Transverse colon (tissue), 4 donors: ENCODE data around the gene SLC22A14. TPM values are rescaled to one million over a fixed set of nuclear protein-coding genes. Genes with fewer than 3 reads are reported as not detected.

Source experiments
- DNase-seq: peaks from one replicate; pipeline ENCODE4 v3.0.0-alpha.2; 2019
- H3K27ac ChIP-seq, 4 donors: fragments of 200-600 bp; sonication (generic); 2 replicates each; pipeline ENCODE4 v1.5.1; 2016 to 2018; ENCODE audit warnings: inconsistent platforms in 4 of 4
- H3K27me3 ChIP-seq: fragments of 200-600 bp; sonication (generic); 2 replicates; pipeline ENCODE4 v1.5.1; 2017; ENCODE audit warnings: inconsistent platforms
- H3K36me3 ChIP-seq, 4 donors: fragments of 200-600 bp; sonication (generic); 2 replicates each; pipeline ENCODE4 v1.5.1; 2017 to 2019; ENCODE audit warnings: inconsistent platforms in 4 of 4
- H3K4me1 ChIP-seq, 4 donors: fragments of 200-600 bp; sonication (generic); 2 replicates each; pipeline ENCODE4 v1.5.1; 2017 to 2020; ENCODE audit warnings: inconsistent platforms in 4 of 4
- H3K4me3 ChIP-seq, 4 donors: fragments of 200-600 bp; sonication (generic); 1 replicate in 1 of 4; 2 replicates in 3 of 4; pipeline versions ENCODE4 v1.5.1 to v1.6.1; 2017 to 2019; ENCODE audit warnings: inconsistent platforms in 4 of 4
- H3K9me3 ChIP-seq, 2 donors: fragments of 200-600 bp; sonication (generic); 2 replicates each; pipeline ENCODE4 v1.5.1; 2017 to 2019; ENCODE audit warnings: inconsistent platforms in 2 of 2
- CTCF ChIP-seq, 5 experiments: fragments of 200-600 bp in 3 of 5; fragments of 450-650 bp in 2 of 5; sonication (generic) in 3 of 5; IDR thresholded peaks; 1 replicate in 2 of 5; 2 replicates in 3 of 5; pipeline ENCODE4 v1.5.1; 2016 to 2017; ENCODE audit warnings: antibody characterized with exemption in 5 of 5, inconsistent platforms in 3 of 5, mild to moderate bottlenecking in 2 of 5, moderate library complexity in 1 of 5
- EP300 ChIP-seq: sonication (generic); formaldehyde crosslinking; IDR thresholded peaks from one replicate; pipeline ENCODE4 v1.6.1; 2017; ENCODE audit warnings: antibody characterized with exemption, low read depth
- POLR2A ChIP-seq: fragments of 450-650 bp; IDR thresholded peaks from one replicate; pipeline ENCODE4 v1.6.1; 2016; ENCODE audit warnings: antibody characterized with exemption, mild to moderate bottlenecking, moderate library complexity
- POLR2AphosphoS5 ChIP-seq, 3 donors: sonication (generic); formaldehyde crosslinking; IDR thresholded peaks; one replicate each; pipeline ENCODE4 v1.6.1; 2016; ENCODE audit warnings: antibody characterized with exemption in 3 of 3
- WGBS, 2 donors: methylation state at CpG; one replicate each; pipeline ENCODE4 v1.1.5; 2018; ENCODE audit warnings: low coverage in 1 of 2; 5-methylcytosine and 5-hydroxymethylcytosine counted together
- in situ Hi-C, 4 donors: fragments of 200-750 bp; cut with MboI; loops; one replicate each; pipeline versions ENCODE4 v1.15.0 to v1.15.1; 2017; ENCODE audit warnings: low sequenced_read_pairs in 3 of 4, low pct_ligation_motif_present in 1 of 4, low pct_unique_long_range_greater_than_20kb in 1 of 4
- intact Hi-C: fragments of 100-400 bp; cut with DNase I; formaldehyde crosslinking; loops from one replicate; pipeline ENCODE4 v1.15.1; 2023; ENCODE audit warnings: low total_unique reads
- total RNA-seq, 4 donors: library from RNA; depleted of rRNA; stranded (reverse); fragments of >200 nt; gene quantifications; one replicate each; pipeline ENCODE4 v1.1.0, GENCODE V29; 2016

Gene SLC22A14
- total RNA-seq, 4 donors from 2014 or later: 0.48 TPM; not detected in 3

DNA sequence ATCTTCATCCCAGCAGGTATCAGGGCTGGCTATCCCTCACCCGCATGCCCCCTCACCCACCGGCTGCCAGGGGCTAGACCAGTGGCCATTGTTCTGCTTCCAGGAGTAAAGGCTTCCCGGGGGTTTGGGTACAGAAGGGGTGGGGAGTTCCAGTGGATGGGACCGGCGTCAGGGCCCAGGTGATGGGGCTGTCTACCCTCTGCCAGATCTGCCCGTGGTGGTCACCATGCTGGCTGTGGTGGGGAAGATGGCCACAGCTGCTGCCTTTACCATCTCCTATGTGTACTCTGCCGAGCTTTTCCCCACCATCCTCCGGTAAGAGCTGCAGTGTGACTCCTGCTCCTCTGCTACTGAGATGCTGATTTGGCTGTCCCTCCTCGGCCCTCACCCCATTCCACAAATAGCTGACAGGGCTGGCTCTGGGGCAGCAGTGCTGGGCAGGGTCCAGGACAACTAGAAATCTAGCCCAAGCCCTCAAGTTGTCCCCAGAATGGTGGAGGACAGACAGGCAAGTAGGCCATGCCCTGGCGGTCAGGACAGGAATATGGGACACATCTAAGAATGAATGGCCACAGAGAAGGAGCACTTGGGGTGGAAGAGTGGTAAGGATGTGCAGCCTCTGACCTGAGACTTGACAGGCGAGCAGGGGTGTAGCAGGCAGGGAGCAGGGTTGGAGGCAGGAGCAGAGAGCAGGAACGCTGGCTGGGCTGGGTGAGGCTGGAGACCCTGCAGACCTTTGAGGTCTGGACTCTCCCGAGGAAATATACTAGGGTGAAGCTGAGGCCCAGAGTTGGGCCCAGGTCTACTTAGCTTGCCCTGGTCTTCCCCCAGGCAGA lies 5.8 kb upstream of the SLC22A14 start:
- WGBS, 2 donors: 92 to 100% methylated on average over 1 to 13 of the region's 13 CpGs
- Histone ChIP-seq H3K4me1 (no peaks in the 10 kb centered on the region), H3K27ac (no peak overlapping the region), H3K27me3 (no peaks in the 10 kb centered on the region), H3K9me3 (no peaks in the 10 kb centered on the region), H3K36me3 (no peaks in the 10 kb centered on the region), H3K4me3 (no peak overlapping the region)
- no peak for DNase-seq
- TF ChIP-seq POLR2A (no peak), EP300 (no peak), POLR2AphosphoS5 (IDR thresholded peaks at IDR 0.05) (no peak), CTCF (IDR thresholded peaks at IDR 0.05) (no peak)
- intact Hi-C loops (no loop called here), in situ Hi-C loops (no loop called here)

DNA sequence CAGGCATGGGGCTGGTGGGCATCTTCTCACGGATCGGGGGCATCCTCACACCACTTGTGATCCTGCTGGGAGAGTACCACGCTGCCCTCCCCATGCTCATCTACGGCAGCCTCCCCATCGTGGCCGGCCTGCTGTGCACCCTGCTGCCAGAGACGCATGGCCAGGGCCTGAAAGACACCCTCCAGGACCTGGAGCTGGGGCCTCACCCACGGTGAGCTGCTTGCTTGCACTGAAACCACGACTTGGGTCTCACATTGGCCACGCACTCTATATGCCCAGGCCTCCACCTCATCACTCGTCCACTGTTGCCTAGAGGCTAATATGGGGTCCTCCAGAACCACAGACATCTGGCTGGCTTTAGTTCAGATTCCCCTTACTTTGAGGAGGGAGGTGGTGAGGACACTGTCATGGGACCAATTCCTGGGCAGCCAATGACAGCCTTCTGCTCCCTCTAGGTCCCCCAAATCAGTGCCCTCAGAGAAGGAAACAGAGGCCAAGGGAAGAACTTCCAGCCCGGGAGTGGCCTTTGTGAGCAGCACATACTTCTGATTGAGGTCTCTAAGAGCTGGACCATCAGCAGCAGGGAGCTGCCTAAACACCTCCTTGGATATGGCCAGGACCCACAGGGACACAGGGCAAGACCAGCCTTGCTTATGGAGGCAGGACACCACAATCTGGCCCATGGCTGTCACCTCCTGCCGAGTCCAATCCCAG lies 5.0 kb upstream of the SLC22A14 start:
- H3K27ac ChIP-seq: no peak overlapping the region
- H3K4me3 ChIP-seq: no peak overlapping the region
- no peak for DNase-seq
- no peaks in the 10 kb centered on the region for H3K9me3 ChIP-seq
- TF ChIP-seq POLR2AphosphoS5 (IDR thresholded peaks at IDR 0.05) (no peak), POLR2A (no peak), EP300 (no peak), CTCF (IDR thresholded peaks at IDR 0.05) (no peak)
- H3K4me1 ChIP-seq: no peaks in the 10 kb centered on the region
- WGBS, 2 donors: 93 to 100% methylated on average over 1 to 12 of the region's 13 CpGs
- intact Hi-C loops (no loop called here), in situ Hi-C loops (no loop called here)
- no peaks in the 10 kb centered on the region for H3K27me3 ChIP-seq
- no peaks in the 10 kb centered on the region for H3K36me3 ChIP-seq

DNA sequence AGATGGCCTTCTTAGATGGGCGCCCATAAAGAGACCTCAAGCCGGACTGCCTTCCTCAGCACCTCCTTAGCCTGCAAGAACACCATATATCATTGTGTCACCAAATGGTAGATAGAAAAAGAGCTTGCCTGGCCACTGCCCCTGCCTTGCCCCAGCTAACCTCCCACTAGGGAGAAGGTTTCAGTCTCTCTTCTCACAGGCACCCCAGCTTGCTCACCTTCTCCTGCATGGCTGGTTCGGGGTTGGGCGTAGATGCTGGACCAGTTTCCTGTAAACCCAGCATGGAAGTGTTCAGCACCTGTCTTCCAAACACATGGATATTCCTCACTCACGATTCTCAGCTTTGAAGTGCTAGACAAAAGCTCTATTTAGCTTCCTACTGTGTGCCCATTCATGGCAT lies 3.3 kb upstream of the SLC22A14 start:
- no peaks in the 10 kb centered on the region for H3K36me3 ChIP-seq
- DNase-seq: no peak
- intact Hi-C loops (no loop called here), in situ Hi-C loops (no loop called here)
- no peak overlapping the region for H3K27ac ChIP-seq
- H3K4me3 ChIP-seq: no peak overlapping the region
- no peaks in the 10 kb centered on the region for H3K27me3 ChIP-seq
- H3K4me1 ChIP-seq: no peaks in the 10 kb centered on the region
- WGBS, 2 donors: 79 to 95% methylated on average over 3 to 5 of the region's 5 CpGs
- TF ChIP-seq POLR2A (no peak), POLR2AphosphoS5 (IDR thresholded peaks at IDR 0.05) (no peak), EP300 (no peak), CTCF (IDR thresholded peaks at IDR 0.05) (no peak)
- no peaks in the 10 kb centered on the region for H3K9me3 ChIP-seq

GRCh38 chr3:38283810-38284755 lies 2.0 kb downstream of the SLC22A14 start:
- Histone ChIP-seq H3K4me3 (no peak overlapping the region), H3K27me3 (no peaks in the 10 kb centered on the region), H3K36me3 (no peaks in the 10 kb centered on the region), H3K27ac (no peak overlapping the region), H3K4me1 (no peaks in the 10 kb centered on the region), H3K9me3 (no peaks in the 10 kb centered on the region)
- in situ Hi-C loops: no loop called here
- DNase-seq: no peak
- TF ChIP-seq EP300: no peak
- TF ChIP-seq CTCF (IDR thresholded peaks at IDR 0.05): no peak
- TF ChIP-seq POLR2A: no peak
- TF ChIP-seq POLR2AphosphoS5 (IDR thresholded peaks at IDR 0.05): no peak
- WGBS, 2 donors: 87 to 93% methylated on average over 6 to 16 of the region's 16 CpGs
- intact Hi-C loops: no loop called here
